Endothelial cell of umbilical vein (primary cell): ENCODE data around the gene LRRC43.

Experiments used
- CTCF ChIP-seq, 2 donors: IDR thresholded peaks; 1 replicate in 1 of 2; 2 replicates in 1 of 2; pipeline ENCODE4 v1.5.1; 2011; ENCODE audit warnings: low read length in 2 of 2, mild to moderate bottlenecking in 2 of 2, moderate library complexity in 2 of 2, control low read depth in 1 of 2, inconsistent platforms in 1 of 2, low read depth in 1 of 2; ENCODE audit not compliant: insufficient read depth in 1 of 2; ENCODE audit errors: extremely low read depth in 1 of 2
- MAX ChIP-seq: IDR thresholded peaks from 2 replicates; pipeline ENCODE4 v1.6.1; 2011; ENCODE audit not compliant: insufficient read depth, insufficient read length
- POLR2A ChIP-seq: IDR thresholded peaks from 2 replicates; pipeline ENCODE4 v1.6.1; 2012; ENCODE audit warnings: low read depth, mild to moderate bottlenecking, control low read depth, low read length

GRCh38 chr12:122243965-122244364 lies 61.0 kb downstream of the LRRC43 start:
- no peak for TF ChIP-seq CTCF (IDR thresholded peaks at IDR 0.05; ENCODE audit: extremely low read depth in 1 of 2, insufficient read depth in 1 of 2, low read depth in 1 of 2, low read length in 2 of 2)
- TF ChIP-seq MAX, result no peak
- no peak for TF ChIP-seq POLR2A
